ENCODE data around the gene JAM3.

The JAM3 gene

GRCh38 chr11:134039726-134040385 lies 29.0 kb upstream of the JAM3 start:
- no peak for DNase-seq

- DNase-seq: no peak
Observed at GRCh38 chr11:134040386-134041302, 28.2 kb upstream of the JAM3 start.

- no peak for DNase-seq
Observed at GRCh38 chr11:134041349-134041748, 27.5 kb upstream of the JAM3 start.

- DNase-seq: no peak
Observed at GRCh38 chr11:134041791-134042696, 26.8 kb upstream of the JAM3 start.

- no peak for DNase-seq
Observed at GRCh38 chr11:134043821-134044420, 25.0 kb upstream of the JAM3 start.

- DNase-seq: no peak
Observed at GRCh38 chr11:134044514-134045284, 24.2 kb upstream of the JAM3 start.

- no peak for DNase-seq
Observed at GRCh38 chr11:134045799-134046635, 22.9 kb upstream of the JAM3 start.

- no peak for DNase-seq
Observed at GRCh38 chr11:134046681-134047449, 22.0 kb upstream of the JAM3 start.

GRCh38 chr11:134047586-134047999 lies 21.3 kb upstream of the JAM3 start:
- DNase-seq: peak; percentile 43 to 66 (median 53)

GRCh38 chr11:134048028-134048427 lies 20.8 kb upstream of the JAM3 start:
- DNase-seq: no peak

GRCh38 chr11:134049303-134049702 lies 19.6 kb upstream of the JAM3 start:
- DNase-seq: no peak

GRCh38 chr11:134050541-134051383 lies 18.1 kb upstream of the JAM3 start:
- DNase-seq: peak; percentile 58 to 86 (median 74)

- DNase-seq: no peak
Observed at GRCh38 chr11:134052395-134052987, 16.4 kb upstream of the JAM3 start.

- no peak for DNase-seq
Observed at GRCh38 chr11:134052988-134053945, 15.6 kb upstream of the JAM3 start.

- no peak for DNase-seq
Observed at GRCh38 chr11:134055029-134055428, 13.8 kb upstream of the JAM3 start.

GRCh38 chr11:134060316-134060715 lies 8.6 kb upstream of the JAM3 start:
- DNase-seq: no peak
